ENCODE measurements around the gene MAP2K4. TPM values are rescaled to one million over a fixed set of nuclear protein-coding genes. Genes with fewer than 3 reads are reported as not detected.

Gene MAP2K4
- total RNA-seq, 4 donors from 2014 or later, result 21.0 to 26.7 (median 25.1) TPM

DNA sequence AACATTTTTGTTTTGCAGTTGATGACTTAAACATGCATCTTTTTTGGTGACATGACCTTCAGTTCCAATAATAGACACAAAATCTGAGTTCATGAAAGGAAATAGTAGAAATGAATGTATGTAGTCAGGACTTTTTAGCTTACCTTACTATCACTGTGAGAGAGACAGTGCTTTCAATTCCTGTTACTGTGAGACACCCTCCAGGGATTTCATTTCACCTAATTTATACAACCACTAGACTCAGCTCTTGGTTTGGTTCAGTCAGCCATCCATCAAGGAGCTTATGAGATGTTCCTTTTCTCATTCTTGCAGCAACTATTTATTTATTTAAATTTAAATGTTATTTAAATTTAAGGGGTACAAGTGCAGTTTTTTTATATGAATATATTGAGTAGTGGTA, 77.9 kb downstream of the MAP2K4 start:
- DNase-seq (ENCODE audit: low spot score) (no peak), ATAC-seq (ENCODE audit: low FRiP score) (no peak)
- TF ChIP-seq, protein P1, sequence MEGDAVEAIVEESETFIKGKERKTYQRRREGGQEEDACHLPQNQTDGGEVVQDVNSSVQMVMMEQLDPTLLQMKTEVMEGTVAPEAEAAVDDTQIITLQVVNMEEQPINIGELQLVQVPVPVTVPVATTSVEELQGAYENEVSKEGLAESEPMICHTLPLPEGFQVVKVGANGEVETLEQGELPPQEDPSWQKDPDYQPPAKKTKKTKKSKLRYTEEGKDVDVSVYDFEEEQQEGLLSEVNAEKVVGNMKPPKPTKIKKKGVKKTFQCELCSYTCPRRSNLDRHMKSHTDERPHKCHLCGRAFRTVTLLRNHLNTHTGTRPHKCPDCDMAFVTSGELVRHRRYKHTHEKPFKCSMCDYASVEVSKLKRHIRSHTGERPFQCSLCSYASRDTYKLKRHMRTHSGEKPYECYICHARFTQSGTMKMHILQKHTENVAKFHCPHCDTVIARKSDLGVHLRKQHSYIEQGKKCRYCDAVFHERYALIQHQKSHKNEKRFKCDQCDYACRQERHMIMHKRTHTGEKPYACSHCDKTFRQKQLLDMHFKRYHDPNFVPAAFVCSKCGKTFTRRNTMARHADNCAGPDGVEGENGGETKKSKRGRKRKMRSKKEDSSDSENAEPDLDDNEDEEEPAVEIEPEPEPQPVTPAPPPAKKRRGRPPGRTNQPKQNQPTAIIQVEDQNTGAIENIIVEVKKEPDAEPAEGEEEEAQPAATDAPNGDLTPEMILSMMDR (IDR thresholded peaks at IDR 0.05), result no peak

DNA sequence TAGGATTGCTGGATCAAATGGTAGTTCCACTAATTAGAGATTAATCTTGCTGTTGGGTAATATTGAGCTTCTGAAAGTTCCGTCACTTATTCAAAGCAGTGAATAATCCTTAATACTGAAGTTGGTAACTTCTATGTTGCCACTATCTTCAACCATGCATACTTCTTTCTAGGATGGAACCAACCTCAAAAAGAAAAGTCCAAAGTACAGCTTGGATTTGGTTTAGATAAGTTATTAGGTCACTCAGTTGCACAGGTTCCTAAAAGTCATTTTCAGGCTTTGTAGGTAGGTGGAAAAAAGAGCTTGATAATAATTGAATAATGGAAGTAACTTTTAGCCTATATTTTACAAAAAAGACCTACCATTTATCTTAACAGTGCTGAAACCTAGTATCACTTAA, 78.7 kb downstream of the MAP2K4 start:
- ATAC-seq (ENCODE audit: low FRiP score) (no peak), DNase-seq (ENCODE audit: low spot score) (no peak)
- TF ChIP-seq, protein P1 (IDR thresholded peaks at IDR 0.05), result no peak

DNA sequence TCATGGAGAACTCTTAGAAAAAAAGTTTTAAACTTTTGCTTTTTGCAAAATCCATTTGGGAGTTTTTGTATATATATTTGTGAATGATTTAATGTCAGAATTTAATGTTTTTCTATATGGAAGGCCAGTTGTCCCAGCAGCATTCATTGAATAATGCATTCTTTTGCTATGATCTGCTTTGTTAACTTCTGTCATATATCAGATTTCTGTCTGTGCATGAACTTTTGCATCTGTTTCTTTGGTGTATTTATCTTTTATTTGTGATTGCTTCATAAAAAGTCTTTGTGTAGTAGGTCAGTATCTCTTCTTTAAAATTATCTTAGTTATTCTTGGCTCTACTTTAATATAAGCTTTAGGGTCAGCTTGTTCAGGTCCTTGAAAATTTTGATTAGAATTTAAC, 84.2 kb downstream of the MAP2K4 start:
- ATAC-seq (ENCODE audit: low FRiP score) (no peak), DNase-seq (ENCODE audit: low spot score) (no peak)
- TF ChIP-seq, protein P1 (IDR thresholded peaks at IDR 0.05), result no peak

DNA sequence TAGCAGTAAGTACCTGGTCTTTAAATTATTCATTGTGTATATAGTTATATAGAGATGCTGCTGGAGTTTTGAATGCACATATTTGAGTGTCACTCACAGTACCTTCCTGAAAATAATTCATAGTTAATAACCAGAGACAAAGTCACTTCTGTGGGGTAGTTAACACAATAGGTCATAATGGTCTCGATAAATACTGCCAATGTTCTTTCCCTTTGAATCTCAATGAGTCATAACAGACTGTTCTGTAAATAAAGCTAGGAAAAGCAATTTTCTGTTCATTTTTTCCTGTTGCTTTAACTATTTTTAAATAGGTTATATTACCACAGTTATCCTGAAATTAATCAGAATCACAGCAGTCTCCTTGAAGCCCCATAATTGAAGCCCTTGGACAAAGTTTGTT, 87.2 kb downstream of the MAP2K4 start:
- ATAC-seq (ENCODE audit: low FRiP score) (no peak), DNase-seq (ENCODE audit: low spot score) (no peak)
- TF ChIP-seq, protein P1 (IDR thresholded peaks at IDR 0.05), result no peak

DNA sequence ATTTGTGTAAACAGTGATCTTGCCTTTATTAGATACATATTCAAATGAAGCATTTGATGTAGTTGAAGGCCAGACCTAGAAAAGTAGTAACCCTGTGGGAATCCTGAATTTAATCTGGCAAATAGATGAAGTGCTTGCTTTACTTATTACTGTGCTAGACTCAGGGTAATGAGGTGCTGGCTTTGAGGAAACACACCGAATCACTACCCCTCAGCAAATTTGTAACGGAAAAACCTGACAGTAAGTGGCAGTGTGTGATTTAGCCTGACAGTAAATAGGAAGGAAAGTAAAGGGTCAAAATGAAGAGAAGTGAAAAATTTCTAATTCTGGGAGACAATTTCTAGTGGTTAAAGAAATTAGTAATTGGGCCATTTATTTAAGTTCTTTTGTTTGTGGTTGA, 90.2 kb downstream of the MAP2K4 start:
- TF ChIP-seq, protein P1 (IDR thresholded peaks at IDR 0.05), result no peak
- no peak for DNase-seq (ENCODE audit: low spot score)
- no peak for ATAC-seq (ENCODE audit: low FRiP score)

DNA sequence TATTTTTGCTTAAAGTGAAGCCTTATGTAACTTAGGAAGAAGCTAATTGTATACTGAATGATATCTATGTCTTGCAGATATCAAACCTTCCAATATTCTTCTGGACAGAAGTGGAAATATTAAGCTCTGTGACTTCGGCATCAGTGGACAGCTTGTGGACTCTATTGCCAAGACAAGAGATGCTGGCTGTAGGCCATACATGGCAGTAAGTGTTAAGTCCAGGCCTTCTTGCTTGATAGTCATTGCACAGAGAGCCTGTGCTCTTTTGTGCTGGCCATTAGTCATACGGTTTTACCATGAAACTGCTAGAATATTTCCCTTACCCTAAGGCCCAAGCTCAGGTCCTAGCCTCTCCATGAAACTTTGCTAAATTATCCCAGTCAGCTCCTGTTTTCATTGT, 92.5 kb downstream of the MAP2K4 start:
- TF ChIP-seq, protein P1 (IDR thresholded peaks at IDR 0.05), result no peak
- ATAC-seq (ENCODE audit: low FRiP score) (no peak), DNase-seq (ENCODE audit: low spot score) (no peak)

DNA sequence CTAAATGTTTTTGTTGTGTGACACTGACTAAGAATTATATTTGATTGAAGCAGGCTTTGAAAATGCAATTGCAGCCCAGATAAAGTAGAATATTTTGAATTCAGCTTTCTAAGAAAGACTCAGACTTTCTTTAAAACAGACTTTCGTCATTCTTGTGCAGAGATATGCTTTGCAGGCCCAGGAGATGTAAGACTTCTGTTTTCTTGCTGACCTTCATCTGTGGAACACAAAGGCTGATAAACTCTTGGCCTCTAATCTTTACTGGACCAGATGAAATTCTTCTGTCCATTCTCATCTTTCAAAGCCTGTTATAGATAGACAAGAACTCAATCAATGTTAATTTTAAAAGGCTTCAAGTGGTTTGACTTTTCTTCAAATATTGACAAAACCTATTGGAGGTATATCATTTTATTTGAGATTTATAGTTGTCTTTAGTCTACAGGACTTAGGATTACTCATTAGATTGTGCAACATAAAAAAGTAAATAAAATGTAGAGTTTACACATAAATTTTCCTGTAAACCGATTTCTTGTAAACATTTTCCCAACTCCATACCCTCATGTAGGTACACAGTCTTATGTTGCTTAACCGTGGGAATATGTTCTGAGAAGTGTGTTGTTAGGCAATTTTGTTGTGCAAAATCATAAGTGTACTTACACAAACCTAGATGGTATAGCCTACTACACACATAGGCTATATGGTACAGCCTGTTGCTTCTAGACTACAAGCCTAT, 94.2 kb downstream of the MAP2K4 start:
- DNase-seq (ENCODE audit: low spot score), result no peak
- no peak for ATAC-seq (ENCODE audit: low FRiP score)
- TF ChIP-seq, protein P1 (IDR thresholded peaks at IDR 0.05), result no peak
